Prostate gland (tissue), 2 donors: ENCODE measurements around the gene ZNF792. TPM values are rescaled to one million over a fixed set of nuclear protein-coding genes. Genes with fewer than 3 reads are reported as not detected.

Source experiments
- DNase-seq: peaks from one replicate; pipeline ENCODE4 v3.0.0-alpha.2; 2019; ENCODE audit warnings: low spot score
- H3K27ac ChIP-seq, 2 donors: fragments of 200-600 bp; sonication (generic); 2 replicates each; pipeline ENCODE4 v1.5.1; 2017 to 2019
- H3K27me3 ChIP-seq: fragments of 200-600 bp; sonication (generic); replicated peaks from 2 replicates; pipeline ENCODE4 v1.5.1; 2019; ENCODE audit not compliant: insufficient read depth
- H3K36me3 ChIP-seq, 2 donors: fragments of 200-600 bp; sonication (generic); 1 replicate in 1 of 2; 2 replicates in 1 of 2; pipeline versions ENCODE4 v1.5.1 to v1.8.1; 2017 to 2019
- H3K4me1 ChIP-seq: fragments of 200-600 bp; sonication (generic); replicated peaks from 2 replicates; pipeline ENCODE4 v1.5.1; 2019
- H3K4me3 ChIP-seq, 2 donors: fragments of 200-600 bp; sonication (generic); 2 replicates each; pipeline ENCODE4 v1.5.1; 2017 to 2019
- H3K9me3 ChIP-seq: fragments of 200-600 bp; sonication (generic); 2 replicates; pipeline ENCODE4 v1.5.1; 2017
- CTCF ChIP-seq, 4 experiments: fragments of 200-600 bp in 2 of 4; fragments of 450-650 bp in 2 of 4; sonication (generic) in 2 of 4; IDR thresholded peaks; 1 replicate in 3 of 4; 2 replicates in 1 of 4; pipeline ENCODE4 v1.5.1; 2016 to 2019; ENCODE audit warnings: antibody characterized with exemption in 4 of 4, mild to moderate bottlenecking in 2 of 4, moderate library complexity in 2 of 4
- POLR2A ChIP-seq: fragments of 450-650 bp; IDR thresholded peaks from one replicate; pipeline ENCODE4 v1.6.1; 2016; ENCODE audit warnings: antibody characterized with exemption, mild to moderate bottlenecking
- POLR2AphosphoS5 ChIP-seq: sonication (generic); formaldehyde crosslinking; IDR thresholded peaks from one replicate; pipeline ENCODE4 v1.6.1; 2017; ENCODE audit warnings: antibody characterized with exemption
- WGBS: methylation state at CpG from one replicate; pipeline ENCODE4 v1.1.5; 2018; 5-methylcytosine and 5-hydroxymethylcytosine counted together
- intact Hi-C: fragments of 100-400 bp; cut with DNase I; formaldehyde crosslinking; loops from one replicate; pipeline ENCODE4 v1.14.2; 2022
- total RNA-seq, 2 donors: library from RNA; depleted of rRNA; stranded (reverse); fragments of >200 nt; gene quantifications; one replicate each; pipeline ENCODE4 v1.1.0, GENCODE V29; 2016

ZNF792 gene
- total RNA-seq, 2 donors from 2014 or later = 8.2 to 9.3 TPM

DNA sequence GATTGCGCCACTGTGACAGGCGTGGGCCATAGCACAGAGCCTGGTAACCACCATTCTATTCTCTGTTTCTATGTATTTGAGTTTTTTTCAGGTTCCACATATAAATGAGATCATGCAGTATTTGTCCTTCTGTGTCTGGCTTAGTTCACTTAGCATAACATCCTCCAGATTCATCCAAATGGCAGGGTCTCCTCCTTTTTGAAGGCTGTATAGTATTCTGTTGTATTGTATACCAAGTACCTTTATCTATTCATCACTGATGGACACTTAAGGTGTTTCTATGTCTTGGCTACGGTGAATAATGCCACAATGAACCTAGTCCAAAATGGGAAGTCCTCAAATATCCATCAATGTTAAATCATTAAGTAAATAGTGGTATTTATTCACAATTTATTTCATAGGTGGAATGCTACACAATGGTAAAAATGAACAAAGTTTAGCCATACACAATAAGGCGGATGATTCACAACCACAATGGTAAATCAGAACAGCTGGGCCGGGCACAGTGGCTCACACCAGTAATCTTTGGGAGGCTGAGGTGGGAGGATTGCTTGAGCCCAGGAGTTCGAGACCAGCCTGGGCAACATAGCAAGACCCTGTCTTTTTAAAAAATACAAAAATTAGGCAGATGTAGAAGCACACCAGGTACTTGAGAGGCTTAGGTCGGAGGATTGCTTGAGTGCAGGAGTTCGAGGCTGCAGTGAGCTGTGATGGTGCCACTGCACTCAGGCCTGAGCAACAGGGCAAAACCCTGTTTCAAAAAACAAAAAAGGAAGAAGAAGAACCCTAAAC, 27.7 kb upstream of the ZNF792 start:
- no peak overlapping the region for H3K27ac ChIP-seq
- H3K27me3 ChIP-seq = no peaks in the 10 kb centered on the region
- H3K4me3 ChIP-seq = no peak overlapping the region
- no peaks in the 10 kb centered on the region for H3K36me3 ChIP-seq
- H3K4me1 ChIP-seq = peaks cover 6% of the 10 kb centered on the region
- no peak for DNase-seq
- 90% methylated on average over 8 of the region's 8 CpGs for WGBS
- no peak for TF ChIP-seq CTCF (IDR thresholded peaks at IDR 0.05)
- TF ChIP-seq POLR2AphosphoS5 = no peak
- no peak for TF ChIP-seq POLR2A
- H3K9me3 ChIP-seq = no peaks in the 10 kb centered on the region
- intact Hi-C loops = no loop called here

GRCh38 chr19:34990578-34991192, 26.7 kb upstream of the ZNF792 start:
- peaks cover 6% of the 10 kb centered on the region for H3K4me1 ChIP-seq
- intact Hi-C loops = no loop called here
- H3K36me3 ChIP-seq = no peaks in the 10 kb centered on the region
- WGBS = 69% methylated on average over 13 of the region's 13 CpGs
- no peaks in the 10 kb centered on the region for H3K9me3 ChIP-seq
- H3K27ac ChIP-seq = no peak overlapping the region
- no peak overlapping the region for H3K4me3 ChIP-seq
- no peaks in the 10 kb centered on the region for H3K27me3 ChIP-seq
- DNase-seq = no peak
- TF ChIP-seq POLR2A (no peak), CTCF (IDR thresholded peaks at IDR 0.05) (no peak), POLR2AphosphoS5 (no peak)

- Histone ChIP-seq H3K9me3 (no peaks in the 10 kb centered on the region), H3K36me3 (no peaks in the 10 kb centered on the region), H3K27ac (no peak overlapping the region), H3K4me3 (no peak overlapping the region), H3K4me1 (no peaks in the 10 kb centered on the region), H3K27me3 (no peaks in the 10 kb centered on the region)
- no peak for TF ChIP-seq POLR2A
- 75% methylated on average over 6 of the region's 6 CpGs for WGBS
- intact Hi-C loops = no loop called here
- DNase-seq = no peak
These were observed 25.3 kb upstream of the ZNF792 start for GRCh38 chr19:34989298-34989697.

- Histone ChIP-seq H3K4me3 (no peak overlapping the region), H3K4me1 (no peaks in the 10 kb centered on the region), H3K27ac (no peak overlapping the region), H3K9me3 (no peaks in the 10 kb centered on the region), H3K27me3 (no peaks in the 10 kb centered on the region), H3K36me3 (no peaks in the 10 kb centered on the region)
- WGBS = 100% methylated on average over 1 of the region's 1 CpG
- intact Hi-C loops = no loop called here
- DNase-seq = no peak
- TF ChIP-seq CTCF (IDR thresholded peaks at IDR 0.05) = no peak
- TF ChIP-seq POLR2A = no peak
- no peak for TF ChIP-seq POLR2AphosphoS5
These were observed 24.1 kb upstream of the ZNF792 start for GRCh38 chr19:34988119-34988518.

DNA sequence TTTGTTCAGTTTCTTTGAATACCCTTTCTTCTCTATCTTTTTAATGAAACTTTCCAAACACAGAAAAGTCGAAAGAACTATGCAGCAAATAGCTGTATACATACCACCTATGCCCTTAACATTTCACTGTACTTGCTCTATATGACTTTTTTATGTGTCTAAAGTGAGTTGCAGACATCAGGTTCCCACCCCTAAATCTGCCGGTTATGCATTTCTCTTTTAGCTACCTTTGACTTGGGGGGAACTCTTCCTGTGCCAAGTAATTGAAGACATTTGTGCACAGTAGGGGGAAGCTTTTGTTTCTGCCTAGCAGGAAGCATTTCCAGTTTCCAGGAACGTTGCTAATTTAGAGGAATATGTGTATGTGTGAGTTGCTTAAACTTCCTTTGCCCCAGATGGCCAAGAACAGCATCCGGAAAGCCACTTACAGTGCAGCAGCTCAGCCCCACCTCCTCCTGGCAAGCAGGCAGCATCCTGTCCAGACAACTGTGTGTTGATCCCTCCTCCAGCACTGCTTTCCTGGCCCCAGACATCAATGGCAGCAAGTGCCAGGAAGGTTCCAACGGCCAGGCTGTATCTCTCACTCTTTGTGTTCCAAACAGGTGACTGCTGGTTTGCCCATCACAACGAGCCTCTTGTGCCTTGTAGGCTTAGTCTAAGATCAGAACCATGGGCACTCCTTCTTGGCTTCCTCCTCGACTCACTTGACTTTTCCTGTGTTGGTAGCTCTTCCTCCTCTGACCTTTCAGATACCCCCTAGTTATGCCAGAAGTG, 21.4 kb upstream of the ZNF792 start:
- peak overlapping the region in 1 of 2 donors; percentile 11 for H3K27ac ChIP-seq
- 17% methylated on average over 7 of the region's 7 CpGs for WGBS
- no peak overlapping the region for H3K4me3 ChIP-seq
- no peak for TF ChIP-seq CTCF (IDR thresholded peaks at IDR 0.05)
- peak; percentile 62 for TF ChIP-seq POLR2AphosphoS5
- peak; percentile 59 for DNase-seq
- H3K36me3 ChIP-seq = no peaks in the 10 kb centered on the region
- H3K27me3 ChIP-seq = no peaks in the 10 kb centered on the region
- intact Hi-C loops = no loop called here
- H3K4me1 ChIP-seq = no peaks in the 10 kb centered on the region
- no peaks in the 10 kb centered on the region for H3K9me3 ChIP-seq
